ENCODE measurements around the gene VSNL1. TPM values are rescaled to one million over a fixed set of nuclear protein-coding genes. Genes with fewer than 3 reads are reported as not detected.

Gene VSNL1
- total and polyA plus RNA-seq, 2 experiments from 2014 or later = 0.70 to 1.8 TPM

DNA sequence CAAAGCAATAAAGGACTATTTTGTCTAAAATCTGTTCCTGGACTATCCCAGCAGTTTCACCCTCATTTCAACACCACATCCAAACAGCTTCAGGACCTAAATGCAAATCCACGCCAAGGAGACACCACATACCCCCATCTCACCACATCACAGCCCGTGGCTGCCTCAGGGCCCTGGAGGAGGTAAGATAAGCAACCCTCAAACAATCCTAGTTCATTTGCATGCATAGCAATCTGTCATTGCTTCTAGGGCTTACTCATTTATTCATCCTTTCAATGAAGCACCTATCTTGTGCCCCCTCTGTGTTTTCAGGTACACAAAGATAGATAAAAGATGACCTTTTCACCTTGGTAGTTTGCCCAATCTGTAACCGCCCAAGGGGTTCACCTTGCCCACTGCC, 86.5 kb downstream of the VSNL1 start:
- Histone ChIP-seq H3K4me1 (ENCODE audit: insufficient read depth) (peaks cover 1% of the 10 kb centered on the region; the same call in 1 of the 2 replicates), H2AFZ (no peak overlapping the region), H3K9me3 (ENCODE audit: low read depth) (no peaks in the 10 kb centered on the region), H3K79me2 (ENCODE audit: insufficient read depth) (no peaks in the 10 kb centered on the region), H3K4me2 (ENCODE audit: unreplicated experiment) (no peak overlapping the region), H3K36me3 (ENCODE audit: low read depth) (no peaks in the 10 kb centered on the region), H3K27ac (no peak overlapping the region), H3K9me2 (ENCODE audit: insufficient read depth) (no peaks in the 10 kb centered on the region), H4K20me1 (ENCODE audit: insufficient read depth) (no peaks in the 10 kb centered on the region), H3F3A (ENCODE audit: insufficient read depth) (no peaks in the 10 kb centered on the region), H3K27me3 (replicated peaks; ENCODE audit: insufficient read depth) (no peaks in the 10 kb centered on the region), H3K9ac (no peak overlapping the region), H3K4me3 (no peak overlapping the region)
- WGBS, 2 experiments (ENCODE audit: low coverage in 1 of 2, low lambda C conversion rate in 2 of 2, missing lambda C conversion rate in 2 of 2) = 85 to 89% methylated on average over 3 of the region's 3 CpGs
- DNase-seq = no peak
- TF ChIP-seq EZH2phosphoT487 (IDR thresholded peaks at IDR 0.05; ENCODE audit: insufficient read depth, low read depth) (no peak), EZH2 (IDR thresholded peaks at IDR 0.05; ENCODE audit: insufficient read depth, poor library complexity, severe bottlenecking) (no peak)
- in situ Hi-C loops (cut with MboI) = no loop called here

DNA sequence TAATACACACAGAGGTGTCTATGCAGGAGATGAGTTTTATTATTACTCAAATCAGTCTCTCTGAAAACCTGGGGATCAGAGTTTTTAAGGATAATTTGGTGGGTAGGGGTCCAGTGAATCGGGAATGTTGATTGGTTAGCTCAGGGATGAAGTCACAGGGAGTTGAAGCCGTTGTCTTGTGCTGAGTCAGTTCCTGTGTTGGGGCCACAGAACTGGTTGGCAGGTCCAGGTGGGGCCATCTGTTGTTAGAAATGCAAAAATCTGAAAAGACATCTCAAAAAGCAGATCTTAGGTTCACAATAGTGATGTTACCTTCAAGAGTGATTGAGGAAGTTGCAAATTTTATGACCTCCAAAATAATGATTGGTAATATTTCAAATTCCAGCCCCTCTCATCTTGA, 86.9 kb downstream of the VSNL1 start:
- Histone ChIP-seq H3K4me2 (ENCODE audit: unreplicated experiment) (no peak overlapping the region), H3K27ac (no peak overlapping the region), H3K9me3 (ENCODE audit: low read depth) (no peaks in the 10 kb centered on the region), H3F3A (ENCODE audit: insufficient read depth) (no peaks in the 10 kb centered on the region), H3K4me1 (ENCODE audit: insufficient read depth) (no peaks in the 10 kb centered on the region), H3K27me3 (replicated peaks; ENCODE audit: insufficient read depth) (no peaks in the 10 kb centered on the region), H3K36me3 (ENCODE audit: low read depth) (no peaks in the 10 kb centered on the region), H3K79me2 (ENCODE audit: insufficient read depth) (no peaks in the 10 kb centered on the region), H4K20me1 (ENCODE audit: insufficient read depth) (no peaks in the 10 kb centered on the region), H2AFZ (no peak overlapping the region), H3K4me3 (no peak overlapping the region), H3K9me2 (ENCODE audit: insufficient read depth) (no peaks in the 10 kb centered on the region), H3K9ac (no peak overlapping the region)
- WGBS, 2 experiments (ENCODE audit: low coverage in 1 of 2, low lambda C conversion rate in 2 of 2, missing lambda C conversion rate in 2 of 2) = 40 to 48% methylated on average over 2 of the region's 2 CpGs
- DNase-seq = no peak
- in situ Hi-C loops (cut with MboI) = no loop called here
- TF ChIP-seq EZH2 (IDR thresholded peaks at IDR 0.05; ENCODE audit: insufficient read depth, poor library complexity, severe bottlenecking) (no peak), EZH2phosphoT487 (IDR thresholded peaks at IDR 0.05; ENCODE audit: insufficient read depth, low read depth) (no peak)

DNA sequence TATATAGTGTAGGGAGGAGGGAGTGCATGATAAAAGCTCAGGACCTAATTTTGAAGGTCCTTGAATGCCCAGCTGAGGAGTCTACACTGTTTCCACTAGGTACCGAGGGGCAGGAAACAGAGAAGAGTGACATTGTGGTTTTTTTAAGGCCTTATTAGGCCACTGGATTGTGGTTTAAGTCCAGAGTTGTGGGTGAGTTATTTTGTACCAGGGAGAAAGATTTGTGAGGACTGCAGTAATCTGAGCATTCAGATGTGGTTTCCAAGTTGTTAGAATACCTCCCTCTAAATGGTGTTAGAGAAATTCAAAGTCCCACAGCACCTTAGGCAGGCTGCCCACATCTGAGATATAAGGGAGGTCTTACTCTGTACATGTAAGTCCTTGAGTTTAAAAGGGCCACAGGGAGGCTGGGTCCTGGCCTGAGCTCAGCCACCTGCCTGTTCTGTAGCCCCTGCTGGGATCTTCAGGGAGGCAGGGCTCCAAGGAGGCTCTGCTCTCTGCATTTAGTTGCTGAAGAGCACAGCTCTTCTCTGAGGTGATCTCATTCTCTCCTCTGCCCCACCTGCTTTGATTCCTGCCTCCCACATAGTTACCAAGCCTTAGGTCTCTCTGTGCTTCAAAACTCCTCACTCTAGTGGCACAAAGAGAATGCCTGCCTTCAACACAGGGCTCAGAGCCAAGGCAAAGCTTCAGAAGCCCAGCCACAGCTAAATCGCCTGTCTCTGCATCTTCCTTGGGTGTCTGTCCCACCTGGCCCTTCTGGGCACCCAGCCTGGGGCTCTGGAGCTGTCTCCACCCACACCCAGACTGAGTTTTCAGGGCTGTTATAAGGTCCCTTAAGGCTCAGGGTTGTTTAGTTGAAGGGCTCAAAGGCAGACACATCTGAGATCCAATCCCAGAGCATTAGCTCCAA, 88.1 kb downstream of the VSNL1 start:
- no peak overlapping the region for H3K4me3 ChIP-seq
- no peak overlapping the region for H3K27ac ChIP-seq
- H3K4me1 ChIP-seq (ENCODE audit: insufficient read depth) = no peaks in the 10 kb centered on the region
- H3K79me2 ChIP-seq (ENCODE audit: insufficient read depth) = no peaks in the 10 kb centered on the region
- H3K9me3 ChIP-seq (ENCODE audit: low read depth) = no peaks in the 10 kb centered on the region
- H3K4me2 ChIP-seq (ENCODE audit: unreplicated experiment) = no peak overlapping the region
- H3K27me3 ChIP-seq (replicated peaks; ENCODE audit: insufficient read depth) = no peaks in the 10 kb centered on the region
- no peaks in the 10 kb centered on the region for H3F3A ChIP-seq (ENCODE audit: insufficient read depth)
- H2AFZ ChIP-seq = no peak overlapping the region
- H3K9me2 ChIP-seq (ENCODE audit: insufficient read depth) = no peaks in the 10 kb centered on the region
- in situ Hi-C loops (cut with MboI) = no loop called here
- TF ChIP-seq EZH2 (IDR thresholded peaks at IDR 0.05; ENCODE audit: insufficient read depth, poor library complexity, severe bottlenecking) (no peak), EZH2phosphoT487 (IDR thresholded peaks at IDR 0.05; ENCODE audit: insufficient read depth, low read depth) (no peak)
- H3K36me3 ChIP-seq (ENCODE audit: low read depth) = no peaks in the 10 kb centered on the region
- WGBS, 2 experiments (ENCODE audit: low coverage in 1 of 2, low lambda C conversion rate in 2 of 2, missing lambda C conversion rate in 2 of 2) = 64 to 67% methylated on average over 2 of the region's 2 CpGs
- no peak for DNase-seq
- no peaks in the 10 kb centered on the region for H4K20me1 ChIP-seq (ENCODE audit: insufficient read depth)
- H3K9ac ChIP-seq = no peak overlapping the region

DNA sequence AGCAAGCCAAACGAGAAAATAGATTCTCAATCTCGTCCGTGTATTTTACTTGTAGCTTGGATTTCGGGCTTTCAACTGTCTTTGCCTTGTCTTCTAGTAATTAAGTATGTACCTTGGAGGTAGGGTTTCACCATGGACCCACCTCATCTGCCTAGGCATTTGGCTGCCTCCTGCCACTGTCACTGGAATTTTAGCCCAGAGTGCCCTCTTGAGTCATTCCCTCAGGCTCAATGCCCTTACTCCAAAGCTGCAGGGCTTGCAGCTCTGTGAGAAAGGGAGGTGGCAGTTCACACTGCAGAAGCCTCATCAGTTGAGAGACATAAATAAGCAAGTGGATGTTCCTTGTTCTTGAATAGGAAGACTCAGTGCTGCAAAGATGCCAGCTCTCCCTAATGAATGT, 89.6 kb downstream of the VSNL1 start:
- Histone ChIP-seq H3F3A (ENCODE audit: insufficient read depth) (no peaks in the 10 kb centered on the region), H3K4me2 (ENCODE audit: unreplicated experiment) (no peak overlapping the region), H4K20me1 (ENCODE audit: insufficient read depth) (no peaks in the 10 kb centered on the region), H3K4me3 (no peak overlapping the region), H3K27ac (no peak overlapping the region), H2AFZ (no peak overlapping the region), H3K79me2 (ENCODE audit: insufficient read depth) (no peaks in the 10 kb centered on the region), H3K27me3 (replicated peaks; ENCODE audit: insufficient read depth) (no peaks in the 10 kb centered on the region), H3K9me2 (ENCODE audit: insufficient read depth) (no peaks in the 10 kb centered on the region), H3K9me3 (ENCODE audit: low read depth) (no peaks in the 10 kb centered on the region), H3K4me1 (ENCODE audit: insufficient read depth) (no peaks in the 10 kb centered on the region), H3K36me3 (ENCODE audit: low read depth) (no peaks in the 10 kb centered on the region), H3K9ac (no peak overlapping the region)
- no peak for DNase-seq
- 88 to 94% methylated on average over 4 of the region's 4 CpGs for WGBS, 2 experiments (ENCODE audit: low coverage in 1 of 2, low lambda C conversion rate in 2 of 2, missing lambda C conversion rate in 2 of 2)
- no peak for TF ChIP-seq EZH2 (IDR thresholded peaks at IDR 0.05; ENCODE audit: insufficient read depth, poor library complexity, severe bottlenecking)
- TF ChIP-seq EZH2phosphoT487 (IDR thresholded peaks at IDR 0.05; ENCODE audit: insufficient read depth, low read depth) = no peak
- in situ Hi-C loops (cut with MboI) = no loop called here

Measured in GM23248 (cell line).